H1 (cell line): ENCODE measurements around the gene MUC2. TPM values are rescaled to one million over a fixed set of nuclear protein-coding genes. Genes with fewer than 3 reads are reported as not detected.
A peak's percentile ranks its signal among the peaks of the same experiment; 100 is the strongest.

ENCODE experiments used
- CTCF ChIA-PET: fragments of 300-600 bp; sonication (Branson Sonifier 250); formaldehyde crosslinking; loops from one replicate; lab custom pipeline; 2021; ENCODE audit not compliant: partially characterized antibody; lab: Charles Lee
- POLR2A ChIA-PET: fragments of 300-600 bp; sonication (Branson Sonifier 250); formaldehyde crosslinking; loops from one replicate; lab custom pipeline; 2021; ENCODE audit warnings: inconsistent platforms; ENCODE audit not compliant: partially characterized antibody; lab: Charles Lee
- DNase-seq, 2 experiments: peaks; one replicate each; pipeline versions ENCODE4 v3.0.0 to v3.0.0-alpha.2; 2010 to 2022; ENCODE audit warnings: low spot score in 2 of 2, low read depth in 1 of 2, mixed read lengths in 1 of 2
- FAIRE-seq: peaks from 2 replicates; lab custom pipeline; 2011; peaks lifted over from hg19 to GRCh38; lab: Jason Lieb, UNC
- H2AFZ ChIP-seq: 2 replicates; pipeline ENCODE4 v1.8.1; 2012; ENCODE audit warnings: low read length, inconsistent platforms
- H2AK5ac ChIP-seq: 2 replicates; pipeline ENCODE4 v1.6.1; 2013; ENCODE audit warnings: low read depth, low read length
- H2BK120ac ChIP-seq: replicated peaks from 2 replicates; pipeline ENCODE3; 2013; ENCODE audit warnings: low read depth, low read length, inconsistent platforms
- H2BK12ac ChIP-seq: 2 replicates; pipeline ENCODE4 v1.6.1; 2013; ENCODE audit warnings: low read depth, low read length
- H2BK15ac ChIP-seq: 2 replicates; pipeline ENCODE4 v1.6.1; 2013; ENCODE audit warnings: low read length
- H2BK20ac ChIP-seq: 2 replicates; pipeline ENCODE4 v1.6.1; 2013; ENCODE audit warnings: low read length
- H2BK5ac ChIP-seq: 2 replicates; pipeline ENCODE4 v1.6.1; 2013; ENCODE audit warnings: low read depth, low read length
- H3K14ac ChIP-seq: 2 replicates; pipeline ENCODE4 v1.6.1; 2013; ENCODE audit warnings: inconsistent platforms; ENCODE audit not compliant: insufficient read length
- H3K18ac ChIP-seq: 2 replicates; pipeline ENCODE4 v1.6.1; 2013; ENCODE audit warnings: low read length; ENCODE audit errors: extremely low read depth
- H3K23ac ChIP-seq: 2 replicates; pipeline ENCODE4 v1.6.1; 2013; ENCODE audit warnings: inconsistent platforms; ENCODE audit not compliant: insufficient read length
- H3K23me2 ChIP-seq: 2 replicates; pipeline ENCODE4 v1.6.1; 2013; ENCODE audit warnings: low read depth, low read length
- H3K27ac ChIP-seq: 2 replicates; pipeline ENCODE4 v1.6.1; 2011; ENCODE audit warnings: low read depth, low read length, inconsistent platforms
- H3K27me3 ChIP-seq, 4 experiments: replicated peaks in 1 of 4; 1 replicate in 1 of 4; 2 replicates in 3 of 4; pipeline versions ENCODE4 v1.6.1 to v1.8.1; 2011 to 2013; ENCODE audit warnings: low read length in 3 of 4, mild to moderate bottlenecking in 3 of 4, inconsistent platforms in 2 of 4, mixed read lengths in 2 of 4, moderate library complexity in 1 of 4; ENCODE audit not compliant: control insufficient read depth in 3 of 4, insufficient read depth in 3 of 4; ENCODE audit errors: extremely low read depth in 1 of 4
- H3K36me3 ChIP-seq, 4 experiments: 2 replicates each; pipeline versions ENCODE4 v1.6.1 to v1.8.1; 2011 to 2013; ENCODE audit warnings: mild to moderate bottlenecking in 4 of 4, low read length in 3 of 4, moderate library complexity in 2 of 4, control low read depth in 1 of 4, inconsistent platforms in 1 of 4; ENCODE audit not compliant: insufficient read depth in 4 of 4, control insufficient read depth in 2 of 4
- H3K4ac ChIP-seq: replicated peaks from 2 replicates; pipeline ENCODE3; 2013; ENCODE audit warnings: low read length, low read depth, mixed read lengths, inconsistent platforms; ENCODE audit not compliant: insufficient read length
- H3K4me1 ChIP-seq, 4 experiments: replicated peaks in 1 of 4; 1 replicate in 1 of 4; 2 replicates in 3 of 4; pipeline versions ENCODE4 v1.6.1 to v1.8.1; 2011 to 2013; ENCODE audit warnings: low read length in 3 of 4, inconsistent platforms in 2 of 4, mixed read lengths in 1 of 4; ENCODE audit not compliant: insufficient read depth in 4 of 4, control insufficient read depth in 3 of 4
- H3K4me2 ChIP-seq, 2 experiments: 2 replicates each; pipeline versions ENCODE4 v1.6.1 to v1.8.1; 2011 to 2013; ENCODE audit warnings: low read depth in 2 of 2, low read length in 2 of 2, control low read depth in 1 of 2, inconsistent platforms in 1 of 2, mild to moderate bottlenecking in 1 of 2; ENCODE audit not compliant: insufficient read depth in 1 of 2
- H3K4me3 ChIP-seq, 4 experiments: fragments of 200-600, 300-600 bp in 1 of 4; sonication (generic), shearing (Covaris generic), sonication (Bioruptor Twin) in 1 of 4; 2 replicates each; pipeline versions ENCODE4 v1.5.1 to v1.8.1; 2011 to 2016; ENCODE audit warnings: low read length in 4 of 4, low read depth in 3 of 4, control low read depth in 2 of 4, inconsistent platforms in 2 of 4, mild to moderate bottlenecking in 2 of 4, mixed read lengths in 1 of 4, moderate library complexity in 1 of 4; ENCODE audit not compliant: insufficient read depth in 2 of 4; ENCODE audit errors: extremely low read depth in 1 of 4
- H3K56ac ChIP-seq: replicated peaks from 2 replicates; pipeline ENCODE3; 2013; ENCODE audit warnings: low read depth, mild to moderate bottlenecking, mixed read lengths, low read length, inconsistent platforms; ENCODE audit not compliant: insufficient read length
- H3K79me1 ChIP-seq: 2 replicates; pipeline ENCODE4 v1.6.1; 2013; ENCODE audit warnings: low read depth, low read length, control low read depth
- H3K79me2 ChIP-seq, 2 experiments: 2 replicates each; pipeline versions ENCODE4 v1.6.1 to v1.8.1; 2012 to 2013; ENCODE audit warnings: low read length in 2 of 2, mild to moderate bottlenecking in 2 of 2, inconsistent platforms in 1 of 2; ENCODE audit not compliant: insufficient read depth in 2 of 2, control insufficient read depth in 1 of 2
- H3K9ac ChIP-seq, 4 experiments: replicated peaks in 1 of 4; 1 replicate in 1 of 4; 2 replicates in 3 of 4; pipeline versions ENCODE4 v1.6.1 to v1.8.1; 2011 to 2013; ENCODE audit warnings: low read depth in 3 of 4, low read length in 3 of 4, control low read depth in 2 of 4, mild to moderate bottlenecking in 2 of 4, moderate library complexity in 2 of 4, inconsistent platforms in 1 of 4; ENCODE audit errors: extremely low read depth in 1 of 4
- H3K9me3 ChIP-seq, 2 experiments: 2 replicates each; pipeline versions ENCODE4 v1.6.1 to v1.8.1; 2012 to 2013; ENCODE audit warnings: mild to moderate bottlenecking in 2 of 2, moderate library complexity in 2 of 2, control low read depth in 1 of 2, inconsistent platforms in 1 of 2, low read depth in 1 of 2, low read length in 1 of 2, mixed read lengths in 1 of 2; ENCODE audit not compliant: insufficient read depth in 2 of 2
- H4K20me1 ChIP-seq, 2 experiments: replicated peaks in 1 of 2; 2 replicates each; pipeline versions ENCODE3 to v1.8.1; 2011 to 2013; ENCODE audit warnings: inconsistent platforms in 2 of 2, low read length in 2 of 2, mild to moderate bottlenecking in 1 of 2; ENCODE audit not compliant: insufficient read depth in 2 of 2, control insufficient read depth in 1 of 2
- H4K5ac ChIP-seq: 2 replicates; pipeline ENCODE4 v1.6.1; 2013; ENCODE audit warnings: low read length, low read depth, mixed read lengths, inconsistent platforms; ENCODE audit not compliant: insufficient read length
- H4K8ac ChIP-seq: 2 replicates; pipeline ENCODE4 v1.8.0; 2013; ENCODE audit warnings: mild to moderate bottlenecking, moderate library complexity, low read length, inconsistent platforms; ENCODE audit not compliant: insufficient read depth; ENCODE audit errors: extremely low read depth
- H4K91ac ChIP-seq: replicated peaks from 2 replicates; pipeline ENCODE3; 2013; ENCODE audit warnings: low read length, mixed read lengths, inconsistent platforms; ENCODE audit not compliant: insufficient read length
- BACH1 ChIP-seq: IDR thresholded peaks from 2 replicates; pipeline ENCODE4 v1.6.1; 2012; ENCODE audit warnings: low read length, improper control_type of control experiment
- BCL11A ChIP-seq, 2 experiments: IDR thresholded peaks; one replicate each; pipeline ENCODE4 v1.6.1; 2011; ENCODE audit warnings: low read depth in 2 of 2, low read length in 2 of 2, mild to moderate bottlenecking in 2 of 2
- GTF2F1 ChIP-seq: IDR thresholded peaks from 2 replicates; pipeline ENCODE4 v1.6.1; 2012; ENCODE audit warnings: low read depth, low read length, improper control_type of control experiment, borderline replicate concordance
- TAF1 ChIP-seq: IDR thresholded peaks from 2 replicates; pipeline ENCODE4 v1.6.1; 2011; ENCODE audit warnings: mild to moderate bottlenecking, low read depth, low read length
- TEAD4 ChIP-seq: IDR thresholded peaks from 2 replicates; pipeline ENCODE4 v1.6.1; 2012; ENCODE audit warnings: low read depth, low read length, inconsistent platforms, mixed read lengths
- WGBS, 2 experiments: shearing (Covaris generic) in 1 of 2; methylation state at CpG; one replicate each; pipeline versions ENCODE4 v1.1.6 to v1.1.7; 2013 to 2015; ENCODE audit warnings: low lambda C conversion rate in 2 of 2, mixed read lengths in 2 of 2, inconsistent platforms in 1 of 2, low coverage in 1 of 2, missing lambda C conversion rate in 1 of 2; ENCODE audit not compliant: insufficient replicate concordance in 2 of 2, insufficient coverage in 1 of 2, insufficient read length in 1 of 2; ENCODE audit errors: extremely low coverage in 1 of 2, missing lambda C conversion rate in 1 of 2; 5-methylcytosine and 5-hydroxymethylcytosine counted together
- polyA plus RNA-seq, 7 experiments: library from polyadenylated mRNA; depleted of rRNA in 3 of 7; stranded (reverse) in 5 of 7; unstranded in 2 of 7; fragments of >200 nt in 5 of 7; fragments of 200-250 nt in 2 of 7; gene quantifications; 1 replicate in 5 of 7; 2 replicates in 1 of 7; 4 replicates in 1 of 7; pipeline versions ENCODE4 v1.2.1 to v1.2.3, GENCODE V29; 2011 to 2013; ENCODE audit warnings: missing spikeins in 2 of 7, mixed read lengths in 2 of 7
- total RNA-seq: library from RNA; stranded (reverse); fragmentation: NEBNext Ultra II Directional; extraction: Animal tissue kit (Norgen Biotek cat#: 25700); gene quantifications from 2 replicates; pipeline ENCODE4 v1.2.1, GENCODE V29; 2021
- TF ChIP-seq, protein P1 (sequence below): IDR thresholded peaks from 2 replicates; pipeline ENCODE4 v1.6.1; 2012; ENCODE audit warnings: low read length, inconsistent platforms
- TF ChIP-seq, protein P2 (sequence below), 3 experiments: IDR thresholded peaks; 1 replicate in 2 of 3; 2 replicates in 1 of 3; pipeline versions ENCODE4 v1.5.1 to v1.6.1; 2011; ENCODE audit warnings: low read length in 3 of 3, mild to moderate bottlenecking in 3 of 3, inconsistent platforms in 2 of 3, low read depth in 1 of 3, moderate library complexity in 1 of 3; ENCODE audit not compliant: insufficient read depth in 1 of 3; ENCODE audit errors: control extremely low read depth in 1 of 3
- TF ChIP-seq, protein P3 (sequence below): IDR thresholded peaks from 2 replicates; pipeline ENCODE4 v1.6.1; 2012; ENCODE audit warnings: inconsistent platforms

The MUC2 gene
- total and polyA plus RNA-seq, 2 of the 8 experiments (the other 6 are each of a cell fraction or from before 2014, with no cell fraction given): not detected

DNA sequence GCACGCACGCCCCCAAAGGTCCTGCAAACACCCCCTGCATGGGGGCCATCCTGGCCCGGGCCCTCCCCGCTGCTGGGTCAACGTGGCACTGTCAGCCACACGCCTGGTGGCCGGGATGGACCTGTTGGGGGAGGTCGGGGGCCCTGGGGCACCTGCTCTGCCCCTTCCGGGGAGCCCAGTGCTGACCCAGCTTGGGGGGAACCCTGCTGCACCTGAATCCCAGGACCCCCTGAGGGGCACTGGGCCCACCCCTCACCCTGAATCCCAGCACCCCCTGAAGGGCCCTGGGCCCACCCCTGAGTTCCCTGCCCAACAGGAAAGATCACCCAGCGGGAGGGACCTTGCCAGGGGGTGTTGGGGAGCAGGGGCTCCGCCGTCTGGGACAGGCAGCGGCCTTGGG, 37.7 kb upstream of the MUC2 start:
- FAIRE-seq (no peak), DNase-seq (no peak)
- Histone ChIP-seq H3K4me3 (no peak overlapping the region), H3K4me1 (peaks cover 0 to 2% (median 0%) of the 10 kb centered on the region in 4 experiments; a peak in 2 of 7 replicates), H2BK120ac (no peak overlapping the region), H3K14ac (no peak overlapping the region), H3K9ac (no peak overlapping the region), H3K9me3 (no peaks in the 10 kb centered on the region), H2BK5ac (no peak overlapping the region), H3K27me3 (no peaks in the 10 kb centered on the region), H3K27ac (no peak overlapping the region), H3K18ac (no peak overlapping the region; the same call in 1 of the 2 replicates), H2AK5ac (no peak overlapping the region), H2AFZ (no peak overlapping the region), H4K8ac (peak overlapping the region; percentile 85; the same call in 1 of the 2 replicates), H3K56ac (no peak overlapping the region), H3K4ac (no peak overlapping the region), H2BK20ac (no peak overlapping the region), H4K20me1 (peaks cover 0 to 12% of the 10 kb centered on the region in 2 experiments), H4K91ac (no peak overlapping the region), H3K79me2 (no peaks in the 10 kb centered on the region), H3K23ac (no peak overlapping the region), H2BK15ac (no peak overlapping the region), H3K79me1 (peaks cover 4% of the 10 kb centered on the region; the same call in 1 of the 2 replicates), H3K23me2 (peaks cover 7% of the 10 kb centered on the region), H4K5ac (no peak overlapping the region), H2BK12ac (no peak overlapping the region), H3K36me3 (no peaks in the 10 kb centered on the region), H3K4me2 (no peak overlapping the region)
- 79% methylated on average over 12 of the region's 13 CpGs; no CpG with 5 or more reads in 1 of the 2 experiments for WGBS, 2 experiments
- CTCF ChIA-PET: interaction anchor here (0.9 to 3.7 kb wide), 3 partner anchors 108 to 189 kb away, joined by 5 to 10 read pairs (median 6); no protein-coding TSS in a partner anchor
- POLR2A ChIA-PET: interaction anchor here (1.2 to 1.5 kb wide), 2 partner anchors 17 to 25 kb away, joined by 3 to 4 read pairs; no protein-coding TSS in a partner anchor
- TF ChIP-seq BCL11A (IDR thresholded peaks at IDR 0.05; ENCODE audit: low read depth in 2 of 2, low read length in 2 of 2) (no peak), GTF2F1 (no peak), BACH1 (no peak), TEAD4 (no peak), TAF1 (no peak)
- TF ChIP-seq, protein P1, sequence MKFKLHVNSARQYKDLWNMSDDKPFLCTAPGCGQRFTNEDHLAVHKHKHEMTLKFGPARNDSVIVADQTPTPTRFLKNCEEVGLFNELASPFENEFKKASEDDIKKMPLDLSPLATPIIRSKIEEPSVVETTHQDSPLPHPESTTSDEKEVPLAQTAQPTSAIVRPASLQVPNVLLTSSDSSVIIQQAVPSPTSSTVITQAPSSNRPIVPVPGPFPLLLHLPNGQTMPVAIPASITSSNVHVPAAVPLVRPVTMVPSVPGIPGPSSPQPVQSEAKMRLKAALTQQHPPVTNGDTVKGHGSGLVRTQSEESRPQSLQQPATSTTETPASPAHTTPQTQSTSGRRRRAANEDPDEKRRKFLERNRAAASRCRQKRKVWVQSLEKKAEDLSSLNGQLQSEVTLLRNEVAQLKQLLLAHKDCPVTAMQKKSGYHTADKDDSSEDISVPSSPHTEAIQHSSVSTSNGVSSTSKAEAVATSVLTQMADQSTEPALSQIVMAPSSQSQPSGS: no peak
- TF ChIP-seq, protein P2, sequence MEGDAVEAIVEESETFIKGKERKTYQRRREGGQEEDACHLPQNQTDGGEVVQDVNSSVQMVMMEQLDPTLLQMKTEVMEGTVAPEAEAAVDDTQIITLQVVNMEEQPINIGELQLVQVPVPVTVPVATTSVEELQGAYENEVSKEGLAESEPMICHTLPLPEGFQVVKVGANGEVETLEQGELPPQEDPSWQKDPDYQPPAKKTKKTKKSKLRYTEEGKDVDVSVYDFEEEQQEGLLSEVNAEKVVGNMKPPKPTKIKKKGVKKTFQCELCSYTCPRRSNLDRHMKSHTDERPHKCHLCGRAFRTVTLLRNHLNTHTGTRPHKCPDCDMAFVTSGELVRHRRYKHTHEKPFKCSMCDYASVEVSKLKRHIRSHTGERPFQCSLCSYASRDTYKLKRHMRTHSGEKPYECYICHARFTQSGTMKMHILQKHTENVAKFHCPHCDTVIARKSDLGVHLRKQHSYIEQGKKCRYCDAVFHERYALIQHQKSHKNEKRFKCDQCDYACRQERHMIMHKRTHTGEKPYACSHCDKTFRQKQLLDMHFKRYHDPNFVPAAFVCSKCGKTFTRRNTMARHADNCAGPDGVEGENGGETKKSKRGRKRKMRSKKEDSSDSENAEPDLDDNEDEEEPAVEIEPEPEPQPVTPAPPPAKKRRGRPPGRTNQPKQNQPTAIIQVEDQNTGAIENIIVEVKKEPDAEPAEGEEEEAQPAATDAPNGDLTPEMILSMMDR (IDR thresholded peaks at IDR 0.05; ENCODE audit: control extremely low read depth in 1 of 3, insufficient read depth in 1 of 3, low read depth in 1 of 3, low read length in 3 of 3): no peak
- TF ChIP-seq, protein P3, sequence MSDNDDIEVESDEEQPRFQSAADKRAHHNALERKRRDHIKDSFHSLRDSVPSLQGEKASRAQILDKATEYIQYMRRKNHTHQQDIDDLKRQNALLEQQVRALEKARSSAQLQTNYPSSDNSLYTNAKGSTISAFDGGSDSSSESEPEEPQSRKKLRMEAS: no peak
